Endothelial cell of umbilical vein (primary cell): Measurements from ENCODE around the gene FHIT.

ENCODE experiments used
- EZH2 ChIP-seq: IDR thresholded peaks from 2 replicates; pipeline ENCODE4 v1.6.1; 2012; ENCODE audit warnings: borderline replicate concordance, low read depth, mild to moderate bottlenecking, moderate library complexity, low read length, inconsistent platforms; ENCODE audit not compliant: severe bottlenecking
- GATA2 ChIP-seq: IDR thresholded peaks from 2 replicates; pipeline ENCODE4 v1.7.0; 2011; ENCODE audit warnings: low read depth, mild to moderate bottlenecking, moderate library complexity, mixed read lengths, low read length; ENCODE audit not compliant: insufficient read length, insufficient read depth
- JUN ChIP-seq: IDR thresholded peaks from 2 replicates; pipeline ENCODE4 v1.6.1; 2011; ENCODE audit warnings: borderline replicate concordance, low read depth; ENCODE audit not compliant: insufficient read length, insufficient read depth
- MAX ChIP-seq: IDR thresholded peaks from 2 replicates; pipeline ENCODE4 v1.6.1; 2011; ENCODE audit not compliant: insufficient read depth, insufficient read length
- MYC ChIP-seq: IDR thresholded peaks from one replicate; pipeline ENCODE4 v1.6.1; 2011; ENCODE audit warnings: mild to moderate bottlenecking, low read depth, low read length
- POLR2A ChIP-seq: IDR thresholded peaks from 2 replicates; pipeline ENCODE4 v1.6.1; 2012; ENCODE audit warnings: low read depth, mild to moderate bottlenecking, control low read depth, low read length
- POLR2AphosphoS5 ChIP-seq: IDR thresholded peaks from 2 replicates; pipeline ENCODE4 v1.6.1; 2012; ENCODE audit warnings: low read depth, mild to moderate bottlenecking, control low read depth, low read length, moderate library complexity; ENCODE audit not compliant: insufficient read depth
- TF ChIP-seq, protein P1 (sequence below), 2 donors: IDR thresholded peaks; 1 replicate in 1 of 2; 2 replicates in 1 of 2; pipeline ENCODE4 v1.5.1; 2011; ENCODE audit warnings: low read length in 2 of 2, mild to moderate bottlenecking in 2 of 2, moderate library complexity in 2 of 2, control low read depth in 1 of 2, inconsistent platforms in 1 of 2, low read depth in 1 of 2; ENCODE audit not compliant: insufficient read depth in 1 of 2; ENCODE audit errors: extremely low read depth in 1 of 2

DNA sequence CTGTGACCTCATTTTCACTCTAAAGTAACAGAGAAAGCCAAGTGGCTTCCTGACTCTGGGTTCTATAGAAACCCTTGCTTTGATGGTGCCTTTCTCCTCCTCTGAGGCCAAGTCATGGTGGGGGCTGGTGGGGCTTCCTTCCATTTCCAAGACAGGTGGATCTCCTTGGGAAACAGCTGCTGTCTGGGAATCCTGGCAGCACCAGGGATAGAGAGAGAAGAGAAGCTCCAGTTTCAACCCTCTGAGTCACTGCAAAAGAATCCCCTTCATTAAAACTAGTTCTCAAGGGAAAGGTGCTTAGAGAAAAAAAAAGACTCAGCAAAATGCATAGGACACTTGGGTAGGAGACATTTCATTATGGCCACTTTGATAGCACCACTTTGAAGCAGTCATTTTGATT lies 614.4 kb downstream of the FHIT start:
- TF ChIP-seq, protein P1, sequence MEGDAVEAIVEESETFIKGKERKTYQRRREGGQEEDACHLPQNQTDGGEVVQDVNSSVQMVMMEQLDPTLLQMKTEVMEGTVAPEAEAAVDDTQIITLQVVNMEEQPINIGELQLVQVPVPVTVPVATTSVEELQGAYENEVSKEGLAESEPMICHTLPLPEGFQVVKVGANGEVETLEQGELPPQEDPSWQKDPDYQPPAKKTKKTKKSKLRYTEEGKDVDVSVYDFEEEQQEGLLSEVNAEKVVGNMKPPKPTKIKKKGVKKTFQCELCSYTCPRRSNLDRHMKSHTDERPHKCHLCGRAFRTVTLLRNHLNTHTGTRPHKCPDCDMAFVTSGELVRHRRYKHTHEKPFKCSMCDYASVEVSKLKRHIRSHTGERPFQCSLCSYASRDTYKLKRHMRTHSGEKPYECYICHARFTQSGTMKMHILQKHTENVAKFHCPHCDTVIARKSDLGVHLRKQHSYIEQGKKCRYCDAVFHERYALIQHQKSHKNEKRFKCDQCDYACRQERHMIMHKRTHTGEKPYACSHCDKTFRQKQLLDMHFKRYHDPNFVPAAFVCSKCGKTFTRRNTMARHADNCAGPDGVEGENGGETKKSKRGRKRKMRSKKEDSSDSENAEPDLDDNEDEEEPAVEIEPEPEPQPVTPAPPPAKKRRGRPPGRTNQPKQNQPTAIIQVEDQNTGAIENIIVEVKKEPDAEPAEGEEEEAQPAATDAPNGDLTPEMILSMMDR (IDR thresholded peaks at IDR 0.05; ENCODE audit: extremely low read depth in 1 of 2, insufficient read depth in 1 of 2, low read depth in 1 of 2, low read length in 2 of 2) = no peak
- TF ChIP-seq POLR2A (no peak), MAX (no peak), POLR2AphosphoS5 (no peak), EZH2 (no peak), MYC (no peak), JUN (no peak), GATA2 (no peak)
